ENCODE measurements around the gene MAOA.

DNA sequence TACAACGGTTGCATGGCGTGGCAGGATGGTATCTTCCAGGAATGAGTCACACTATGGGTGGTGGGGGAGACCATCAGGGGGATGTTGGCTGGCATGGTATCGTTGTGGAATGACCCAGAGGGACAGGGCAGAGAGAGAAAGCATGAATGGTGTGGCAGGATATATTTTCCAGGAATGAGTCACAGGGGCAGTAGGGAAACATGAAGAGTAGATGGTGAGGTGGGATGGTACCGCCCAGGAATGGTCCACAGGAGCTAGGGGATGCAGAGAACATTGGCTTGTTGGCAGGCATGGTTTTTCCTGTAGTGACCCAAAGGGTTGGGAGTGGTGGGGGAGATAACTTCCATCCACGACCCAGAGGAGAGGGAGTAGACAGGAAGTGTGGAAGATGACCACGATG lies 62.4 kb downstream of the MAOA start:
- no peak for TF ChIP-seq CTCF (IDR thresholded peaks at IDR 0.05)
- TF ChIP-seq POLR2A (IDR thresholded peaks at IDR 0.05) = no peak
